Sigmoid colon (tissue), 7 donors: ENCODE results near the gene ACTN1. TPM values are rescaled to one million over a fixed set of nuclear protein-coding genes. Genes with fewer than 3 reads are reported as not detected.
A peak's percentile ranks its signal among the peaks of the same experiment; 100 is the strongest.

Experiments used
- DNase-seq: peaks from one replicate; pipeline ENCODE4 v3.0.0-alpha.2; 2019
- H3K27ac ChIP-seq, 4 donors: fragments of 200-600 bp; sonication (generic); one replicate each; pipeline ENCODE4 v1.5.1; 2016 to 2019; ENCODE audit warnings: mild to moderate bottlenecking in 1 of 4
- H3K27me3 ChIP-seq, 3 donors: fragments of 200-600 bp; sonication (generic); one replicate each; pipeline ENCODE4 v1.5.1; 2019; ENCODE audit warnings: mild to moderate bottlenecking in 1 of 3
- H3K36me3 ChIP-seq, 4 donors: fragments of 200-600 bp; sonication (generic); one replicate each; pipeline ENCODE4 v1.5.1; 2016 to 2019
- H3K4me1 ChIP-seq, 4 donors: fragments of 200-600 bp; sonication (generic); one replicate each; pipeline ENCODE4 v1.5.1; 2017 to 2019
- H3K4me3 ChIP-seq, 4 donors: fragments of 200-600 bp; sonication (generic); one replicate each; pipeline ENCODE4 v1.5.1; 2017 to 2019; ENCODE audit warnings: mild to moderate bottlenecking in 2 of 4, moderate library complexity in 1 of 4
- H3K9me3 ChIP-seq, 4 donors: fragments of 200-600 bp in 3 of 4; sonication (generic) in 3 of 4; one replicate each; pipeline versions ENCODE4 v1.5.1 to v1.6.1; 2013 to 2019
- CTCF ChIP-seq, 4 experiments: fragments of 450-650 bp in 3 of 4; fragments of 200-600 bp in 1 of 4; IDR thresholded peaks; one replicate each; pipeline ENCODE4 v1.5.1; 2016 to 2019; ENCODE audit warnings: antibody characterized with exemption in 4 of 4, mild to moderate bottlenecking in 3 of 4, moderate library complexity in 2 of 4
- EP300 ChIP-seq, 4 donors: sonication (generic); formaldehyde crosslinking; IDR thresholded peaks; one replicate each; pipeline ENCODE4 v1.6.1; 2017; ENCODE audit warnings: antibody characterized with exemption in 4 of 4
- POLR2A ChIP-seq, 2 donors: fragments of 450-650 bp; IDR thresholded peaks; one replicate each; pipeline ENCODE4 v1.6.1; 2016; ENCODE audit warnings: antibody characterized with exemption in 2 of 2, mild to moderate bottlenecking in 2 of 2, moderate library complexity in 2 of 2
- POLR2AphosphoS5 ChIP-seq, 4 donors: sonication (generic); formaldehyde crosslinking; IDR thresholded peaks; one replicate each; pipeline ENCODE4 v1.6.1; 2017; ENCODE audit warnings: antibody characterized with exemption in 4 of 4
- WGBS, 2 donors: extraction: QIAGEN DNeasy Blood & Tissue Kit; methylation state at CpG; one replicate each; pipeline ENCODE4 v1.1.7; 2013; 5-methylcytosine and 5-hydroxymethylcytosine counted together
- intact Hi-C: fragments of 100-400 bp; cut with DNase I; formaldehyde crosslinking; loops from one replicate; pipeline ENCODE4 v1.15.1; 2023
- polyA plus RNA-seq, 3 donors: library from polyadenylated mRNA; stranded (reverse); fragments of 200-250 nt; gene quantifications; one replicate each; pipeline ENCODE4 v1.2.3, GENCODE V29; 2013
- total RNA-seq, 4 donors: library from RNA; depleted of rRNA; stranded (reverse); fragments of >200 nt; gene quantifications; one replicate each; pipeline ENCODE4 v1.1.0, GENCODE V29; 2016
- donor health status: healthy with polysubstance abuse.
- donor health status: Bipolar disorder and iron deficiency.
- donor health status: healthy.

ACTN1 gene
- total and polyA plus RNA-seq, 7 donors, result 20.1 to 1,069 (median 372) TPM

DNA sequence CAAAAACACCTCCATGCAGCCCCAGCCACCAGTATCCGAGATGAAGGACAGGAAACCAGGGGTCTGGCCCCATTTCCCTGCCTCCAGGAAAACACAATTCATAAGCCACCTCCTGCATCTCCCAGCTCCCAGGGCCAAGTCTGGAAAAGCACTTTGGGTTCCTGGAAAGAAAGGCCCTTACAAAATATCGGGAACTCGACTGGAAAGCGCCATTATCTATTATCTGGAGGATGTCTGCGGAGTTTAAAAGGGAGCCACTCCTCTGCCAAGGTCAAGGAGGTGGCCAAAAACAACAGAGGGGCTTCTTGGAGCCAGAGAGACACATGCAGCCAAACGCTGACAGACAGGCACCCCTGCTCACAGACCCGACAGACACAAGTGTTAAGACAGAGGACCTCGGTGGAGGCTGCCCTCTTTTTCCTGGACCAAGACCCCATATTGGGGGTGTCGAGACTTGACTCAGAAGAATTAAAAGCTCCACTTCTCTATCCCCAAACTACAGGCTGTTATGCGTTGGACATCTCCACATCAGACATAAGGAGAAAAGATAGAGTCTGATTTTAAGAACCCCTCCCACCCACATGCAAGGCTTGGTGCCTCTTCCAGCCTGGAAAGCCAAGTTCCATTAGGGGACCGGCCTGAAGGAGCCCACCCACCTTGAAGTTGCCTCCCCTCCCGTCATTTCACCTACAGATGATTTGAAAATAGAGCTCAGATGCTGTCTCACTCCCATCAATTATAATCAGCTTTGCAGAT lies 9.6 kb downstream of the ACTN1 start:
- Histone ChIP-seq H3K4me1 (peaks cover 0 to 100% (median 100%) of the 10 kb centered on the region in 4 donors), H3K9me3 (no peaks in the 10 kb centered on the region), H3K27me3 (no peaks in the 10 kb centered on the region), H3K36me3 (peaks cover 3 to 28% (median 20%) of the 10 kb centered on the region in 4 donors), H3K27ac (peak overlapping the region; percentile 98 to 100 (median 100)), H3K4me3 (no peak overlapping the region)
- peak; percentile 65 for DNase-seq
- TF ChIP-seq CTCF (IDR thresholded peaks at IDR 0.05), result no peak
- peak in 3 of 4 donors; percentile 9 to 23 (median 17) for TF ChIP-seq POLR2AphosphoS5 (IDR thresholded peaks at IDR 0.05)
- no peak for TF ChIP-seq EP300 (IDR thresholded peaks at IDR 0.05)
- no peak for TF ChIP-seq POLR2A (IDR thresholded peaks at IDR 0.05)
- WGBS, 2 donors, result 70 to 79% methylated on average over 12 of the region's 12 CpGs
- intact Hi-C loops, result no loop called here

DNA sequence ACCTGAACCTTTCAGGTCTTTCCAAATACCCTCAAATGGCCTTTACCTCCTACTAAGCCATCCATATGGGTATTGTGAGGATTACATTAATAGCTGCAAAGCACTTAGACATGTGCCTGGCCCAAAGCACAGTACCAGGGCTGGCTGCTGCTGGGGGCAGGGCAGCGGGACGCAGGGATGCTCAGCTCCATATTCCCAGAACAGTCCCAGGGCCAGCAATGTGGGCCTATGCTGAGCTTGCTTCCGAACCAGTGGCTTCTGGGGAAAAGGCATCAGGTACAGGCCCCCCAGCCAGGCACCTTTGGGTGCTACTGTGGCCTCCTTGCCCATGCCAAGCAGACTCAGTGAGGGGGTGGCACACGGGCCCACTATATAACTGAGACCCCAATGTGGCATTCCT lies 10.4 kb downstream of the ACTN1 start:
- peak; percentile 54 for DNase-seq
- peaks cover 3 to 23% (median 15%) of the 10 kb centered on the region in 4 donors for H3K36me3 ChIP-seq
- no peaks in the 10 kb centered on the region for H3K9me3 ChIP-seq
- intact Hi-C loops, result no loop called here
- 83 to 88% methylated on average over 4 of the region's 4 CpGs for WGBS, 2 donors
- peak overlapping the region; percentile 98 to 100 (median 100) for H3K27ac ChIP-seq
- TF ChIP-seq EP300 (IDR thresholded peaks at IDR 0.05) (no peak), POLR2AphosphoS5 (IDR thresholded peaks at IDR 0.05) (peak in 2 of 4 donors; percentile 19 to 22)
- H3K27me3 ChIP-seq, result no peaks in the 10 kb centered on the region
- H3K4me1 ChIP-seq, result peaks cover 0 to 100% (median 100%) of the 10 kb centered on the region in 4 donors
- H3K4me3 ChIP-seq, result peak overlapping the region in 2 of 4 donors; percentile 1 to 4

GRCh38 chr14:68968051-68968450 lies 11.1 kb downstream of the ACTN1 start:
- H3K36me3 ChIP-seq, result peaks cover 3 to 16% (median 9%) of the 10 kb centered on the region in 4 donors
- peak overlapping the region; percentile 98 to 100 (median 100) for H3K27ac ChIP-seq
- peaks cover 0 to 100% (median 100%) of the 10 kb centered on the region in 4 donors for H3K4me1 ChIP-seq
- H3K4me3 ChIP-seq, result peak overlapping the region in 1 of 4 donors; percentile 1
- H3K27me3 ChIP-seq, result no peaks in the 10 kb centered on the region
- DNase-seq, result peak; percentile 57
- intact Hi-C loops, result no loop called here
- 46 to 55% methylated on average over 8 of the region's 8 CpGs for WGBS, 2 donors
- no peak for TF ChIP-seq POLR2AphosphoS5 (IDR thresholded peaks at IDR 0.05)
- TF ChIP-seq CTCF (IDR thresholded peaks at IDR 0.05), result no peak
- no peak for TF ChIP-seq EP300 (IDR thresholded peaks at IDR 0.05)
- TF ChIP-seq POLR2A (IDR thresholded peaks at IDR 0.05), result no peak
- H3K9me3 ChIP-seq, result no peaks in the 10 kb centered on the region

- no peak overlapping the region for H3K4me3 ChIP-seq
- WGBS, 2 donors, result 73 to 83% methylated on average over 3 of the region's 3 CpGs
Observed at GRCh38 chr14:68967459-68967940, 11.6 kb downstream of the ACTN1 start.

More at GRCh38 chr14:68967459-68967940, 11.6 kb downstream of the ACTN1 start:
- peaks cover 0 to 100% (median 100%) of the 10 kb centered on the region in 4 donors for H3K4me1 ChIP-seq
- no peaks in the 10 kb centered on the region for H3K9me3 ChIP-seq
- peaks cover under 1 to 10% (median 5%) of the 10 kb centered on the region in 4 donors for H3K36me3 ChIP-seq
- intact Hi-C loops, result no loop called here
- peak; percentile 60 for DNase-seq
- H3K27ac ChIP-seq, result peak overlapping the region; percentile 98 to 100 (median 100)
- TF ChIP-seq POLR2A (IDR thresholded peaks at IDR 0.05) (no peak), CTCF (IDR thresholded peaks at IDR 0.05) (no peak), EP300 (IDR thresholded peaks at IDR 0.05) (no peak), POLR2AphosphoS5 (IDR thresholded peaks at IDR 0.05) (no peak)
- H3K27me3 ChIP-seq, result no peaks in the 10 kb centered on the region
